Lung (tissue), 12 donors: Measurements from ENCODE around the gene UNC5C. TPM values are rescaled to one million over a fixed set of nuclear protein-coding genes. Genes with fewer than 3 reads are reported as not detected.

Source experiments
- ATAC-seq: fragments of 200-7000 bp; cut with Tn5 transposase; one replicate; pipeline ENCODE4 v1.9.1; 2020; ENCODE audit warnings: moderate number of reproducible peaks; ENCODE audit not compliant: insufficient read depth, low FRiP score
- DNase-seq, 3 donors: peaks; one replicate each; pipeline ENCODE4 v3.0.0-alpha.2; 2013 to 2017
- H3K27ac ChIP-seq, 2 donors: one replicate each; pipeline ENCODE4 v1.5.1; 2013; ENCODE audit warnings: mild to moderate bottlenecking in 2 of 2, moderate library complexity in 2 of 2, control low read depth in 1 of 2, inconsistent platforms in 1 of 2, low read depth in 1 of 2, low read length in 1 of 2
- H3K27me3 ChIP-seq, 3 donors: one replicate each; pipeline ENCODE4 v1.5.1; 2013; ENCODE audit warnings: low read length in 2 of 3; ENCODE audit not compliant: control insufficient read depth in 3 of 3, insufficient read depth in 3 of 3
- H3K36me3 ChIP-seq, 4 donors: one replicate each; pipeline ENCODE4 v1.5.1; 2013; ENCODE audit warnings: low read length in 4 of 4, mild to moderate bottlenecking in 1 of 4, moderate library complexity in 1 of 4; ENCODE audit not compliant: control insufficient read depth in 4 of 4, insufficient read depth in 4 of 4
- H3K4me1 ChIP-seq, 5 donors: one replicate each; pipeline ENCODE4 v1.5.1; 2013; ENCODE audit warnings: low read length in 5 of 5, mild to moderate bottlenecking in 2 of 5, moderate library complexity in 1 of 5; ENCODE audit not compliant: control insufficient read depth in 5 of 5, insufficient read depth in 5 of 5
- H3K4me3 ChIP-seq: one replicate; pipeline ENCODE4 v1.5.1; 2013; ENCODE audit warnings: mild to moderate bottlenecking, control low read depth, moderate library complexity
- H3K9ac ChIP-seq, 2 donors: one replicate each; pipeline ENCODE4 v1.5.1; 2013; ENCODE audit warnings: low read length in 2 of 2, control low read depth in 1 of 2; ENCODE audit not compliant: insufficient read depth in 1 of 2
- H3K9me3 ChIP-seq, 4 donors: one replicate each; pipeline ENCODE4 v1.5.1; 2013; ENCODE audit warnings: low read length in 3 of 4, mild to moderate bottlenecking in 1 of 4, moderate library complexity in 1 of 4; ENCODE audit not compliant: control insufficient read depth in 4 of 4, insufficient read depth in 3 of 4
- CTCF ChIP-seq: IDR thresholded peaks from 2 replicates; pipeline ENCODE4 v1.5.1; 2012; ENCODE audit warnings: mild to moderate bottlenecking; ENCODE audit errors: control extremely low read depth, extremely low read depth
- WGBS, 2 donors: extraction: QIAGEN DNeasy Blood & Tissue Kit; methylation state at CpG; one replicate each; pipeline ENCODE4 v1.1.7; 2013; 5-methylcytosine and 5-hydroxymethylcytosine counted together
- polyA plus RNA-seq, 2 donors: library from polyadenylated mRNA; stranded (reverse); fragments of 200-250 nt; gene quantifications; one replicate each; pipeline ENCODE4 v1.2.1, GENCODE V29; 2013
- total RNA-seq, 2 donors: library from RNA; depleted of rRNA in 1 of 2; stranded (reverse); fragments of >200 nt in 1 of 2; gene quantifications; one replicate each; pipeline ENCODE4 v1.2.1, GENCODE V29; 2014 to 2021
- donor health status: control.
- donor health status: control.
- donor health status: Bipolar disorder and iron deficiency.
- donor health status: healthy.
- donor health status: DM: yes; HTN: yes; CAD: no.

UNC5C gene
- total and polyA plus RNA-seq, 4 donors, result 0.55 to 27.9 (median 3.8) TPM

GRCh38 chr4:95263960-95264359 is 284.8 kb downstream of the UNC5C start:
- DNase-seq, result no peak
- WGBS, 2 donors, result 70 to 85% methylated on average over 1 of the region's 1 CpG

GRCh38 chr4:95263391-95263790 is 285.4 kb downstream of the UNC5C start:
- no peak overlapping the region for H3K4me3 ChIP-seq
- no peak overlapping the region for H3K27ac ChIP-seq
- no peaks in the 10 kb centered on the region for H3K36me3 ChIP-seq
- H3K27me3 ChIP-seq, result no peaks in the 10 kb centered on the region
- no peak for TF ChIP-seq CTCF
- no peaks in the 10 kb centered on the region for H3K9me3 ChIP-seq
- no peak overlapping the region for H3K9ac ChIP-seq
- ATAC-seq (no peak), DNase-seq (peak in 2 of 3 donors; percentile 49 to 65)
- peaks cover 0 to 12% (median 2%) of the 10 kb centered on the region in 5 donors for H3K4me1 ChIP-seq

More at GRCh38 chr4:95263960-95264359, 284.8 kb downstream of the UNC5C start:
- TF ChIP-seq CTCF, result no peak
- no peaks in the 10 kb centered on the region for H3K27me3 ChIP-seq
- no peak for ATAC-seq
- no peak overlapping the region for H3K4me3 ChIP-seq
- no peak overlapping the region for H3K9ac ChIP-seq
- no peaks in the 10 kb centered on the region for H3K36me3 ChIP-seq
- peaks cover 0 to 18% (median 7%) of the 10 kb centered on the region in 5 donors for H3K4me1 ChIP-seq
- H3K27ac ChIP-seq, result no peak overlapping the region
- H3K9me3 ChIP-seq, result no peaks in the 10 kb centered on the region

GRCh38 chr4:95256108-95256835 is 292.5 kb downstream of the UNC5C start:
- Histone ChIP-seq H3K9ac (no peak overlapping the region), H3K4me3 (no peak overlapping the region), H3K27ac (no peak overlapping the region), H3K9me3 (no peaks in the 10 kb centered on the region), H3K36me3 (no peaks in the 10 kb centered on the region), H3K4me1 (no peaks in the 10 kb centered on the region), H3K27me3 (no peaks in the 10 kb centered on the region)
- WGBS, 2 donors, result 85 to 89% methylated on average over 6 of the region's 6 CpGs
- ATAC-seq (no peak), DNase-seq (no peak)
- no peak for TF ChIP-seq CTCF
